SK-N-SH (cell line): ENCODE data around the gene GNL3L. TPM values are rescaled to one million over a fixed set of nuclear protein-coding genes. Genes with fewer than 3 reads are reported as not detected.

Experiments
- CTCF ChIA-PET: fragments of 300-600, 350-600 bp; formaldehyde crosslinking; extraction: SDS; loops from one replicate; lab custom pipeline; 2021; lab: Yijun Ruan, JAX
- POLR2A ChIA-PET: fragments of 350-600 bp; sonication (Branson Sonifier 250); formaldehyde crosslinking; extraction: SDS; loops from one replicate; lab custom pipeline; 2020; ENCODE audit warnings: antibody characterized with exemption, inconsistent platforms; lab: Yijun Ruan, JAX
- DNase-seq: peaks from one replicate; pipeline ENCODE4 v3.0.0; 2012
- H2AFZ ChIP-seq: fragments of 200-600 bp; sonication (generic); 2 replicates; pipeline ENCODE4 v1.8.1; 2016; ENCODE audit warnings: antibody characterized with exemption, mild to moderate bottlenecking, low read depth
- H3F3A ChIP-seq: fragments of 200-600 bp; sonication (generic); replicated peaks from 2 replicates; pipeline ENCODE3; 2016; ENCODE audit warnings: antibody characterized with exemption, mild to moderate bottlenecking; ENCODE audit not compliant: insufficient read depth
- H3K27ac ChIP-seq, 2 experiments: fragments of 200-500 bp in 1 of 2; fragments of 200-600 bp in 1 of 2; sonication (Bioruptor generic) in 1 of 2; sonication (generic), shearing (Covaris generic) in 1 of 2; 2 replicates each; pipeline versions ENCODE4 v1.5.1 to v1.6.1; 2014 to 2016; ENCODE audit warnings: low read depth in 2 of 2, inconsistent platforms in 1 of 2, low read length in 1 of 2, mild to moderate bottlenecking in 1 of 2, mixed read lengths in 1 of 2
- H3K27me3 ChIP-seq: fragments of 200-600 bp; sonication (generic), shearing (Covaris generic); 2 replicates; pipeline ENCODE4 v1.6.1; 2016; ENCODE audit warnings: mixed run types; ENCODE audit not compliant: insufficient read depth
- H3K36me3 ChIP-seq, 2 experiments: fragments of 200-500 bp in 1 of 2; fragments of 200-600 bp in 1 of 2; sonication (Bioruptor generic) in 1 of 2; sonication (generic) in 1 of 2; replicated peaks in 1 of 2; 2 replicates each; pipeline versions ENCODE3 to v1.5.1; 2014 to 2016; ENCODE audit warnings: low read length in 1 of 2, mild to moderate bottlenecking in 1 of 2; ENCODE audit not compliant: insufficient read depth in 2 of 2, control insufficient read depth in 1 of 2
- H3K4me1 ChIP-seq, 2 experiments: fragments of 200-500 bp in 1 of 2; fragments of 200-600 bp in 1 of 2; sonication (Bioruptor generic) in 1 of 2; sonication (generic), shearing (Covaris generic) in 1 of 2; 2 replicates each; pipeline versions ENCODE4 v1.5.1 to v1.6.1; 2014 to 2016; ENCODE audit warnings: low read depth in 1 of 2, low read length in 1 of 2, mixed run types in 1 of 2; ENCODE audit not compliant: insufficient read depth in 2 of 2, control insufficient read depth in 1 of 2
- H3K4me2 ChIP-seq: fragments of 200-600 bp; sonication (generic), shearing (Covaris generic); 2 replicates; pipeline ENCODE4 v1.6.1; 2017; ENCODE audit warnings: mixed run types
- H3K4me3 ChIP-seq, 2 experiments: fragments of 200-500 bp in 1 of 2; fragments of 200-600 bp in 1 of 2; sonication (Bioruptor generic) in 1 of 2; sonication (generic), shearing (Covaris generic) in 1 of 2; 2 replicates each; pipeline versions ENCODE4 v1.5.1 to v1.8.1; 2014 to 2016; ENCODE audit warnings: low read depth in 2 of 2, inconsistent platforms in 1 of 2, low read length in 1 of 2, mild to moderate bottlenecking in 1 of 2, mixed read lengths in 1 of 2, moderate library complexity in 1 of 2
- H3K79me2 ChIP-seq: fragments of 200-600 bp; sonication (generic); 2 replicates; pipeline ENCODE4 v1.8.1; 2017; ENCODE audit warnings: mild to moderate bottlenecking; ENCODE audit not compliant: insufficient read depth
- H3K9ac ChIP-seq: fragments of 200-600 bp; sonication (generic); 2 replicates; pipeline ENCODE4 v1.6.1; 2017; ENCODE audit warnings: mixed run types
- H3K9me2 ChIP-seq: fragments of 200-600 bp; sonication (generic); 2 replicates; pipeline ENCODE4 v1.6.1; 2017; ENCODE audit warnings: mixed run types
- H3K9me3 ChIP-seq: fragments of 200-600 bp; sonication (generic); 2 replicates; pipeline ENCODE4 v1.6.1; 2017; ENCODE audit warnings: mixed run types, mild to moderate bottlenecking, moderate library complexity
- H4K20me1 ChIP-seq: fragments of 200-600 bp; sonication (generic); 2 replicates; pipeline ENCODE4 v1.6.1; 2017; ENCODE audit warnings: mild to moderate bottlenecking, mixed run types; ENCODE audit not compliant: insufficient read depth
- CHD2 ChIP-seq: fragments of 150-350 bp; IDR thresholded peaks from 2 replicates; pipeline ENCODE4 v1.6.1; 2018; ENCODE audit warnings: low read length; ENCODE audit not compliant: partially characterized antibody
- ELF1 ChIP-seq: IDR thresholded peaks from 2 replicates; pipeline ENCODE4 v1.4.0; 2012
- EZH2phosphoT487 ChIP-seq: fragments of 200-600 bp; sonication (generic); IDR thresholded peaks from 2 replicates; pipeline ENCODE4 v1.6.1; 2017; ENCODE audit warnings: low read depth, mixed run types, mild to moderate bottlenecking, antibody characterized with exemption, moderate library complexity, borderline replicate concordance
- FOXM1 ChIP-seq: IDR thresholded peaks from 2 replicates; pipeline ENCODE4 v1.4.0; 2012; ENCODE audit warnings: low read depth, mild to moderate bottlenecking
- GABPA ChIP-seq: IDR thresholded peaks from 2 replicates; pipeline ENCODE4 v1.4.0; 2012; ENCODE audit warnings: low read depth, mild to moderate bottlenecking
- JUND ChIP-seq: IDR thresholded peaks from 2 replicates; pipeline ENCODE4 v1.4.0; 2012
- MEF2A ChIP-seq: IDR thresholded peaks from 2 replicates; pipeline ENCODE4 v1.4.0; 2012; ENCODE audit warnings: low read depth, borderline replicate concordance
- MXI1 ChIP-seq: IDR thresholded peaks from 2 replicates; pipeline ENCODE4 v1.6.1; 2012; ENCODE audit warnings: mild to moderate bottlenecking, low read depth, low read length, improper control_type of control experiment
- POLR2AphosphoS5 ChIP-seq: IDR thresholded peaks from 2 replicates; pipeline ENCODE4 v1.6.1; 2012; ENCODE audit warnings: low read depth, low read length
- RAD21 ChIP-seq: IDR thresholded peaks from 2 replicates; pipeline ENCODE4 v1.6.1; 2012; ENCODE audit warnings: mild to moderate bottlenecking, low read length
- RCOR1 ChIP-seq: fragments of 150-350 bp; IDR thresholded peaks from 2 replicates; pipeline ENCODE4 v1.6.1; 2017; ENCODE audit warnings: antibody characterized with exemption, low read length
- RFX5 ChIP-seq: IDR thresholded peaks from 2 replicates; pipeline ENCODE4 v1.6.1; 2012; ENCODE audit warnings: mild to moderate bottlenecking, improper control_type of control experiment, low read length
- RXRA ChIP-seq: IDR thresholded peaks from 2 replicates; pipeline ENCODE4 v1.4.0; 2012; ENCODE audit warnings: low read depth, mild to moderate bottlenecking, borderline replicate concordance
- SIN3A ChIP-seq: IDR thresholded peaks from 2 replicates; pipeline ENCODE4 v1.6.1; 2012; ENCODE audit warnings: low read depth, mild to moderate bottlenecking, low read length, moderate library complexity, borderline replicate concordance
- SMC3 ChIP-seq: IDR thresholded peaks from 2 replicates; pipeline ENCODE4 v1.6.1; 2012; ENCODE audit warnings: low read depth, low read length, improper control_type of control experiment
- TAF1 ChIP-seq: IDR thresholded peaks from 2 replicates; pipeline ENCODE4 v1.6.1; 2012; ENCODE audit warnings: low read depth, mild to moderate bottlenecking, low read length, moderate library complexity, borderline replicate concordance
- TCF12 ChIP-seq: IDR thresholded peaks from 2 replicates; pipeline ENCODE4 v1.4.0; 2012
- TEAD4 ChIP-seq: IDR thresholded peaks from 2 replicates; pipeline ENCODE4 v1.4.0; 2012; ENCODE audit warnings: mild to moderate bottlenecking, borderline replicate concordance; ENCODE audit not compliant: insufficient read depth
- WGBS: methylation state at CpG from one replicate; pipeline ENCODE4 v1.1.6; 2017; ENCODE audit warnings: low lambda C conversion rate; 5-methylcytosine and 5-hydroxymethylcytosine counted together
- polyA plus RNA-seq, 3 experiments: library from polyadenylated mRNA; depleted of rRNA; stranded (reverse); fragments of >200 nt; gene quantifications; 2 replicates each; pipeline ENCODE4 v1.2.3, GENCODE V29; 2012
- TF ChIP-seq, protein P1 (sequence below): fragments of 200-600 bp; sonication (generic); IDR thresholded peaks from 2 replicates; pipeline ENCODE4 v1.6.1; 2017; ENCODE audit warnings: antibody characterized with exemption, mild to moderate bottlenecking, moderate library complexity
- TF ChIP-seq, protein P2 (sequence below): fragments of 150-350 bp; IDR thresholded peaks from 2 replicates; pipeline ENCODE4 v1.6.1; 2016; ENCODE audit warnings: mild to moderate bottlenecking, low read depth, low read length

The GNL3L gene
- polyA plus RNA-seq, 1 of the 3 experiments (the other 2 are of a cell fraction): 16.3 TPM

DNA sequence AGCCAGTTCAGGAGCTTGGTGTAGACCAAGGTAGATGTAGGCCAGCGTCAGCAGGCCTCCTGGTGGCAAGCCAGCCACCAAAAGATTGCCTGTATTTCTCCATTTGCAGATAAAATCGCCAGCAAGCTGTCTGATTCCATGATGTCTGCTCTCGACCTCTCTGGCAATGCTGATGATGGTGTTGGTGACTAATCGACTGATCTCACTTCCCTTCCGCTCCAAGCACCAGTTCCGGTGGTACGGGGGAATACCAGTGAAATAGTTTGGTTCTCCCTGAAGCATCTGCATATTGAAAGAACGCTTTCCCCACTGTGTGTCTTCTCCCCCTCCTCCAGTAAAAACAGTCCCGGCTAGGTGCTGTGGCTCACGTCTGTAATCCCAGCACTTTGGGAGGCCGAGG lies 30.4 kb downstream of the GNL3L start:
- Histone ChIP-seq H3K9me3 (no peaks in the 10 kb centered on the region), H2AFZ (no peak overlapping the region), H3K4me3 (no peak overlapping the region), H3K9ac (no peak overlapping the region), H3K36me3 (peaks cover 11 to 15% of the 10 kb centered on the region in 2 experiments), H3K79me2 (no peaks in the 10 kb centered on the region), H3K27ac (no peak overlapping the region), H3K4me2 (no peak overlapping the region), H3F3A (peaks cover 3% of the 10 kb centered on the region), H3K9me2 (no peaks in the 10 kb centered on the region), H3K27me3 (no peaks in the 10 kb centered on the region), H4K20me1 (no peaks in the 10 kb centered on the region), H3K4me1 (no peaks in the 10 kb centered on the region)
- DNase-seq: no peak
- 42% methylated on average over 9 of the region's 11 CpGs for WGBS
- ChIA-PET CTCF (no interaction called here), POLR2A (no interaction called here)
- TF ChIP-seq GABPA (peak; percentile 34; the same call in 1 of the 2 replicates), TAF1 (no peak)

DNA sequence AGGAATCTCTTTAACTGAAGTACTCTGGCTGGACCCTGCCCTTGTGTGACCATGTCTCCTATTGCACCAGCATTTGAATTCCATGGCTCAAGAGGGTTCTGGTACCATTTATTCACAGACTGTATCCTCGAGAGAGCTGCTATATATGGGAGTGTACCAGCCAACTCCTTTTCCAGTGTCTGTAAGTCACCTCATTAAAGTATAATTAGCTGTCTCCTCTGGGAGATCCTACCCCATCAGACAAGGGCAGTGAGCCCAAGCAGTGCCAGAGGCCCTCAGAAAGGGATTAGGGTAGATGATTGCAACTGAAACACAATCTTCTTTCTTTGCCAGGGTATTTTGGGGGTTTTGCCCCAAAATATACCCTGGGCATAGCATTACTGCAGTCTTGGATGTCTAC lies 31.6 kb downstream of the GNL3L start:
- H3K9me2 ChIP-seq: no peaks in the 10 kb centered on the region
- POLR2A ChIA-PET: no interaction called here
- TF ChIP-seq ELF1 (no peak), RCOR1 (no peak), TEAD4 (no peak), CHD2 (no peak), SIN3A (no peak), EZH2phosphoT487 (no peak), TCF12 (no peak), RXRA (no peak), POLR2AphosphoS5 (no peak), RFX5 (no peak), MEF2A (no peak), FOXM1 (no peak), MXI1 (no peak), SMC3 (no peak), RAD21 (no peak), JUND (no peak)
- TF ChIP-seq, protein P1, sequence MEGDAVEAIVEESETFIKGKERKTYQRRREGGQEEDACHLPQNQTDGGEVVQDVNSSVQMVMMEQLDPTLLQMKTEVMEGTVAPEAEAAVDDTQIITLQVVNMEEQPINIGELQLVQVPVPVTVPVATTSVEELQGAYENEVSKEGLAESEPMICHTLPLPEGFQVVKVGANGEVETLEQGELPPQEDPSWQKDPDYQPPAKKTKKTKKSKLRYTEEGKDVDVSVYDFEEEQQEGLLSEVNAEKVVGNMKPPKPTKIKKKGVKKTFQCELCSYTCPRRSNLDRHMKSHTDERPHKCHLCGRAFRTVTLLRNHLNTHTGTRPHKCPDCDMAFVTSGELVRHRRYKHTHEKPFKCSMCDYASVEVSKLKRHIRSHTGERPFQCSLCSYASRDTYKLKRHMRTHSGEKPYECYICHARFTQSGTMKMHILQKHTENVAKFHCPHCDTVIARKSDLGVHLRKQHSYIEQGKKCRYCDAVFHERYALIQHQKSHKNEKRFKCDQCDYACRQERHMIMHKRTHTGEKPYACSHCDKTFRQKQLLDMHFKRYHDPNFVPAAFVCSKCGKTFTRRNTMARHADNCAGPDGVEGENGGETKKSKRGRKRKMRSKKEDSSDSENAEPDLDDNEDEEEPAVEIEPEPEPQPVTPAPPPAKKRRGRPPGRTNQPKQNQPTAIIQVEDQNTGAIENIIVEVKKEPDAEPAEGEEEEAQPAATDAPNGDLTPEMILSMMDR: no peak
- TF ChIP-seq, protein P2, sequence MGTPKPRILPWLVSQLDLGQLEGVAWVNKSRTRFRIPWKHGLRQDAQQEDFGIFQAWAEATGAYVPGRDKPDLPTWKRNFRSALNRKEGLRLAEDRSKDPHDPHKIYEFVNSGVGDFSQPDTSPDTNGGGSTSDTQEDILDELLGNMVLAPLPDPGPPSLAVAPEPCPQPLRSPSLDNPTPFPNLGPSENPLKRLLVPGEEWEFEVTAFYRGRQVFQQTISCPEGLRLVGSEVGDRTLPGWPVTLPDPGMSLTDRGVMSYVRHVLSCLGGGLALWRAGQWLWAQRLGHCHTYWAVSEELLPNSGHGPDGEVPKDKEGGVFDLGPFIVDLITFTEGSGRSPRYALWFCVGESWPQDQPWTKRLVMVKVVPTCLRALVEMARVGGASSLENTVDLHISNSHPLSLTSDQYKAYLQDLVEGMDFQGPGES: no peak

More for the DNA sequence above, 31.6 kb downstream of the GNL3L start:
- Histone ChIP-seq H3K9ac (no peak overlapping the region), H3K9me3 (no peaks in the 10 kb centered on the region), H2AFZ (no peak overlapping the region), H3K4me3 (no peak overlapping the region), H3K79me2 (no peaks in the 10 kb centered on the region), H3K4me1 (no peaks in the 10 kb centered on the region), H4K20me1 (no peaks in the 10 kb centered on the region), H3K4me2 (no peak overlapping the region), H3K27ac (no peak overlapping the region), H3K27me3 (no peaks in the 10 kb centered on the region), H3K36me3 (peaks cover 15 to 16% of the 10 kb centered on the region in 2 experiments), H3F3A (peaks cover 3% of the 10 kb centered on the region)
- CTCF ChIA-PET: no interaction called here
- 44% methylated on average over 1 of the region's 1 CpG for WGBS
- no peak for DNase-seq
